ENCODE data around the gene PVALB. TPM values are rescaled to one million over a fixed set of nuclear protein-coding genes. Genes with fewer than 3 reads are reported as not detected.
A peak's percentile ranks its signal among the peaks of the same experiment; 100 is the strongest.

The PVALB gene
- total and polyA plus RNA-seq, 9 donors, result 2.9 to 22.2 (median 11.2) TPM

GRCh38 chr22:36860438-36860820, 43.6 kb upstream of the PVALB start:
- Histone ChIP-seq H3K4me1 (ENCODE audit: control insufficient read depth, insufficient read depth, low read length) (peaks cover 12% of the 10 kb centered on the region), H3K27me3 (ENCODE audit: control insufficient read depth, insufficient read depth, low read length) (peaks cover 18% of the 10 kb centered on the region), H3K27ac (ENCODE audit: low read length) (no peak overlapping the region), H3K9me3 (replicated peaks; ENCODE audit: control insufficient read depth, low read depth, low read length) (no peaks in the 10 kb centered on the region), H3K36me3 (ENCODE audit: control insufficient read depth, insufficient read depth, low read length) (no peaks in the 10 kb centered on the region), H3K4me3 (ENCODE audit: low read length) (no peak overlapping the region)
- WGBS (ENCODE audit: insufficient coverage), result 100% methylated on average over 2 of the region's 2 CpGs
- DNase-seq, result no peak

- Histone ChIP-seq H3K27ac (ENCODE audit: low read length) (no peak overlapping the region), H3K36me3 (ENCODE audit: control insufficient read depth, insufficient read depth, low read length) (no peaks in the 10 kb centered on the region)
- 41% methylated on average over 5 of the region's 6 CpGs for WGBS (ENCODE audit: insufficient coverage)
Observed at GRCh38 chr22:36860017-36860416, 43.2 kb upstream of the PVALB start.

GRCh38 chr22:36858966-36859365, 42.1 kb upstream of the PVALB start:
- Histone ChIP-seq H3K27me3 (ENCODE audit: control insufficient read depth, insufficient read depth, low read length) (peaks cover 15% of the 10 kb centered on the region), H3K4me1 (ENCODE audit: control insufficient read depth, insufficient read depth, low read length) (peaks cover 12% of the 10 kb centered on the region), H3K27ac (ENCODE audit: low read length) (no peak overlapping the region), H3K4me3 (ENCODE audit: low read length) (no peak overlapping the region), H3K9me3 (replicated peaks; ENCODE audit: control insufficient read depth, low read depth, low read length) (no peaks in the 10 kb centered on the region), H3K36me3 (ENCODE audit: control insufficient read depth, insufficient read depth, low read length) (no peaks in the 10 kb centered on the region)
- no peak for DNase-seq
- no CpG with 5 or more reads among the region's 2 CpGs for WGBS (ENCODE audit: insufficient coverage)

More at GRCh38 chr22:36860017-36860416, 43.2 kb upstream of the PVALB start:
- peaks cover 17% of the 10 kb centered on the region for H3K27me3 ChIP-seq (ENCODE audit: control insufficient read depth, insufficient read depth, low read length)
- no peak for DNase-seq
- H3K4me1 ChIP-seq (ENCODE audit: control insufficient read depth, insufficient read depth, low read length), result peaks cover 12% of the 10 kb centered on the region
- no peaks in the 10 kb centered on the region for H3K9me3 ChIP-seq (replicated peaks; ENCODE audit: control insufficient read depth, low read depth, low read length)
- H3K4me3 ChIP-seq (ENCODE audit: low read length), result no peak overlapping the region

GRCh38 chr22:36858156-36858555, 41.3 kb upstream of the PVALB start:
- H3K4me1 ChIP-seq (ENCODE audit: control insufficient read depth, insufficient read depth, low read length), result peaks cover 18% of the 10 kb centered on the region

GRCh38 chr22:36856792-36857135, 39.9 kb upstream of the PVALB start:
- Histone ChIP-seq H3K27me3 (ENCODE audit: control insufficient read depth, insufficient read depth, low read length) (peaks cover 16% of the 10 kb centered on the region), H3K4me3 (ENCODE audit: low read length) (no peak overlapping the region), H3K36me3 (ENCODE audit: control insufficient read depth, insufficient read depth, low read length) (no peaks in the 10 kb centered on the region), H3K4me1 (ENCODE audit: control insufficient read depth, insufficient read depth, low read length) (peaks cover 20% of the 10 kb centered on the region), H3K27ac (ENCODE audit: low read length) (no peak overlapping the region), H3K9me3 (replicated peaks; ENCODE audit: control insufficient read depth, low read depth, low read length) (peaks cover 2% of the 10 kb centered on the region)
- no peak for DNase-seq
- 76% methylated on average over 5 of the region's 8 CpGs for WGBS (ENCODE audit: insufficient coverage)

More at GRCh38 chr22:36858156-36858555, 41.3 kb upstream of the PVALB start:
- Histone ChIP-seq H3K36me3 (ENCODE audit: control insufficient read depth, insufficient read depth, low read length) (no peaks in the 10 kb centered on the region), H3K27me3 (ENCODE audit: control insufficient read depth, insufficient read depth, low read length) (peaks cover 15% of the 10 kb centered on the region), H3K9me3 (replicated peaks; ENCODE audit: control insufficient read depth, low read depth, low read length) (no peaks in the 10 kb centered on the region), H3K27ac (ENCODE audit: low read length) (no peak overlapping the region), H3K4me3 (ENCODE audit: low read length) (no peak overlapping the region)
- WGBS (ENCODE audit: insufficient coverage), result 64% methylated on average over 7 of the region's 9 CpGs
- DNase-seq, result no peak

- WGBS (ENCODE audit: insufficient coverage), result 1% methylated on average over 27 of the region's 30 CpGs
- peaks cover 20% of the 10 kb centered on the region for H3K4me1 ChIP-seq (ENCODE audit: control insufficient read depth, insufficient read depth, low read length)
- H3K27ac ChIP-seq (ENCODE audit: low read length), result no peak overlapping the region
Observed at GRCh38 chr22:36856121-36856791, 39.4 kb upstream of the PVALB start.

GRCh38 chr22:36855478-36855877, 38.6 kb upstream of the PVALB start:
- no peak overlapping the region for H3K4me3 ChIP-seq (ENCODE audit: low read length)
- DNase-seq, result no peak
- 87% methylated on average over 3 of the region's 3 CpGs for WGBS (ENCODE audit: insufficient coverage)

More at GRCh38 chr22:36856121-36856791, 39.4 kb upstream of the PVALB start:
- Histone ChIP-seq H3K27me3 (ENCODE audit: control insufficient read depth, insufficient read depth, low read length) (peaks cover 17% of the 10 kb centered on the region), H3K9me3 (replicated peaks; ENCODE audit: control insufficient read depth, low read depth, low read length) (peaks cover 2% of the 10 kb centered on the region), H3K4me3 (ENCODE audit: low read length) (no peak overlapping the region), H3K36me3 (ENCODE audit: control insufficient read depth, insufficient read depth, low read length) (no peaks in the 10 kb centered on the region)
- peak; percentile 95 for DNase-seq

GRCh38 chr22:36853407-36854099, 36.7 kb upstream of the PVALB start:
- Histone ChIP-seq H3K36me3 (ENCODE audit: control insufficient read depth, insufficient read depth, low read length) (no peaks in the 10 kb centered on the region), H3K9me3 (replicated peaks; ENCODE audit: control insufficient read depth, low read depth, low read length) (peaks cover 2% of the 10 kb centered on the region), H3K4me3 (ENCODE audit: low read length) (no peak overlapping the region), H3K27me3 (ENCODE audit: control insufficient read depth, insufficient read depth, low read length) (peaks cover 25% of the 10 kb centered on the region), H3K27ac (ENCODE audit: low read length) (no peak overlapping the region), H3K4me1 (ENCODE audit: control insufficient read depth, insufficient read depth, low read length) (peaks cover 18% of the 10 kb centered on the region)
- DNase-seq, result peak; percentile 72
- 44% methylated on average over 6 of the region's 16 CpGs for WGBS (ENCODE audit: insufficient coverage)

More at GRCh38 chr22:36855478-36855877, 38.6 kb upstream of the PVALB start:
- peaks cover 21% of the 10 kb centered on the region for H3K27me3 ChIP-seq (ENCODE audit: control insufficient read depth, insufficient read depth, low read length)
- no peak overlapping the region for H3K27ac ChIP-seq (ENCODE audit: low read length)
- H3K9me3 ChIP-seq (replicated peaks; ENCODE audit: control insufficient read depth, low read depth, low read length), result peaks cover 2% of the 10 kb centered on the region
- no peaks in the 10 kb centered on the region for H3K36me3 ChIP-seq (ENCODE audit: control insufficient read depth, insufficient read depth, low read length)
- H3K4me1 ChIP-seq (ENCODE audit: control insufficient read depth, insufficient read depth, low read length), result peaks cover 20% of the 10 kb centered on the region

- no peak overlapping the region for H3K4me3 ChIP-seq (ENCODE audit: low read length)
- 100% methylated on average over 1 of the region's 7 CpGs for WGBS (ENCODE audit: insufficient coverage)
- DNase-seq, result no peak
- peaks cover 18% of the 10 kb centered on the region for H3K4me1 ChIP-seq (ENCODE audit: control insufficient read depth, insufficient read depth, low read length)
- H3K27me3 ChIP-seq (ENCODE audit: control insufficient read depth, insufficient read depth, low read length), result peaks cover 25% of the 10 kb centered on the region
- H3K36me3 ChIP-seq (ENCODE audit: control insufficient read depth, insufficient read depth, low read length), result no peaks in the 10 kb centered on the region
- no peak overlapping the region for H3K27ac ChIP-seq (ENCODE audit: low read length)
- peaks cover 2% of the 10 kb centered on the region for H3K9me3 ChIP-seq (replicated peaks; ENCODE audit: control insufficient read depth, low read depth, low read length)
Observed at GRCh38 chr22:36852056-36852973, 35.5 kb upstream of the PVALB start.

- H3K36me3 ChIP-seq (ENCODE audit: control insufficient read depth, insufficient read depth, low read length), result no peaks in the 10 kb centered on the region
- H3K27me3 ChIP-seq (ENCODE audit: control insufficient read depth, insufficient read depth, low read length), result peaks cover 22% of the 10 kb centered on the region
- H3K9me3 ChIP-seq (replicated peaks; ENCODE audit: control insufficient read depth, low read depth, low read length), result peaks cover 2% of the 10 kb centered on the region
- WGBS (ENCODE audit: insufficient coverage), result 82% methylated on average over 9 of the region's 10 CpGs
- H3K4me1 ChIP-seq (ENCODE audit: control insufficient read depth, insufficient read depth, low read length), result peaks cover 9% of the 10 kb centered on the region
- no peak for DNase-seq
- no peak overlapping the region for H3K27ac ChIP-seq (ENCODE audit: low read length)
- no peak overlapping the region for H3K4me3 ChIP-seq (ENCODE audit: low read length)
Observed at GRCh38 chr22:36850682-36851081, 33.8 kb upstream of the PVALB start.
